Large intestine (tissue), 3 donors: ENCODE measurements around the gene MRPS34. TPM values are rescaled to one million over a fixed set of nuclear protein-coding genes. Genes with fewer than 3 reads are reported as not detected.

Experiments
- DNase-seq, 2 donors: peaks; one replicate each; pipeline versions ENCODE4 v3.0.0 to v3.0.0-alpha.2; 2013
- H3K27ac ChIP-seq: one replicate; pipeline ENCODE4 v1.5.1; 2013; ENCODE audit warnings: low read length
- H3K27me3 ChIP-seq: 2 replicates; pipeline ENCODE4 v1.6.1; 2013; ENCODE audit warnings: low read length; ENCODE audit not compliant: control insufficient read depth, insufficient read depth
- H3K36me3 ChIP-seq: 2 replicates; pipeline ENCODE4 v1.6.1; 2013; ENCODE audit warnings: low read length; ENCODE audit not compliant: control insufficient read depth, insufficient read depth
- H3K4me1 ChIP-seq: one replicate; pipeline ENCODE4 v1.6.1; 2013; ENCODE audit warnings: low read length; ENCODE audit not compliant: control insufficient read depth, insufficient read depth
- H3K4me3 ChIP-seq: one replicate; pipeline ENCODE4 v1.5.1; 2013; ENCODE audit warnings: low read length
- H3K9me3 ChIP-seq: one replicate; pipeline ENCODE4 v1.6.1; 2013; ENCODE audit warnings: mild to moderate bottlenecking, low read depth, low read length, moderate library complexity; ENCODE audit not compliant: control insufficient read depth
- WGBS: methylation state at CpG from one replicate; pipeline ENCODE4 v1.1.5; 2013; ENCODE audit warnings: low lambda C conversion rate; ENCODE audit not compliant: insufficient coverage; 5-methylcytosine and 5-hydroxymethylcytosine counted together
- polyA plus RNA-seq: library from polyadenylated mRNA; unstranded; fragments of 120-200 nt; gene quantifications from one replicate; pipeline ENCODE4 v1.2.1, GENCODE V29; 2013

The MRPS34 gene
- polyA plus RNA-seq, 1 donor, result 82.8 TPM

GRCh38 chr16:1817716-1818115 is 44.8 kb upstream of the MRPS34 start:
- Histone ChIP-seq H3K27me3 (no peaks in the 10 kb centered on the region), H3K4me1 (no peaks in the 10 kb centered on the region), H3K4me3 (no peak overlapping the region), H3K36me3 (peaks cover 74% of the 10 kb centered on the region), H3K27ac (no peak overlapping the region), H3K9me3 (no peaks in the 10 kb centered on the region)
- no CpG with 5 or more reads among the region's 17 CpGs for WGBS
- no peak for DNase-seq

GRCh38 chr16:1817276-1817589 is 44.3 kb upstream of the MRPS34 start:
- no CpG with 5 or more reads among the region's 9 CpGs for WGBS
- Histone ChIP-seq H3K27me3 (no peaks in the 10 kb centered on the region), H3K9me3 (no peaks in the 10 kb centered on the region), H3K27ac (no peak overlapping the region), H3K4me1 (no peaks in the 10 kb centered on the region), H3K4me3 (no peak overlapping the region), H3K36me3 (peaks cover 70% of the 10 kb centered on the region)
- DNase-seq, result no peak

- no CpG with 5 or more reads among the region's 40 CpGs for WGBS
- no peak for DNase-seq
Measured at GRCh38 chr16:1816396-1817275, 43.7 kb upstream of the MRPS34 start.

GRCh38 chr16:1815461-1815860 is 42.5 kb upstream of the MRPS34 start:
- peaks cover 55% of the 10 kb centered on the region for H3K36me3 ChIP-seq
- WGBS, result no CpG with 5 or more reads among the region's 11 CpGs
- no peak overlapping the region for H3K27ac ChIP-seq
- no peaks in the 10 kb centered on the region for H3K4me1 ChIP-seq
- H3K9me3 ChIP-seq, result no peaks in the 10 kb centered on the region
- no peak for DNase-seq
- no peaks in the 10 kb centered on the region for H3K27me3 ChIP-seq
- H3K4me3 ChIP-seq, result no peak overlapping the region

More at GRCh38 chr16:1816396-1817275, 43.7 kb upstream of the MRPS34 start:
- Histone ChIP-seq H3K27ac (no peak overlapping the region), H3K9me3 (no peaks in the 10 kb centered on the region), H3K27me3 (no peaks in the 10 kb centered on the region), H3K36me3 (peaks cover 66% of the 10 kb centered on the region), H3K4me3 (no peak overlapping the region), H3K4me1 (no peaks in the 10 kb centered on the region)

- H3K4me3 ChIP-seq, result no peak overlapping the region
- DNase-seq, result peak in 1 of 2 donors; percentile 62
- WGBS, result no CpG with 5 or more reads among the region's 17 CpGs
- no peaks in the 10 kb centered on the region for H3K4me1 ChIP-seq
- H3K9me3 ChIP-seq, result no peaks in the 10 kb centered on the region
- no peaks in the 10 kb centered on the region for H3K27me3 ChIP-seq
- H3K36me3 ChIP-seq, result peaks cover 49% of the 10 kb centered on the region
- H3K27ac ChIP-seq, result no peak overlapping the region
Measured at GRCh38 chr16:1812732-1813163, 39.8 kb upstream of the MRPS34 start.

GRCh38 chr16:1810536-1810935 is 37.6 kb upstream of the MRPS34 start:
- Histone ChIP-seq H3K4me1 (no peaks in the 10 kb centered on the region), H3K27ac (no peak overlapping the region), H3K27me3 (no peaks in the 10 kb centered on the region), H3K4me3 (no peak overlapping the region), H3K9me3 (no peaks in the 10 kb centered on the region), H3K36me3 (peaks cover 37% of the 10 kb centered on the region)
- WGBS, result no CpG with 5 or more reads among the region's 16 CpGs
- no peak for DNase-seq

- WGBS, result no CpG with 5 or more reads among the region's 16 CpGs
- Histone ChIP-seq H3K36me3 (peaks cover 32% of the 10 kb centered on the region), H3K4me3 (no peak overlapping the region), H3K27me3 (no peaks in the 10 kb centered on the region), H3K4me1 (no peaks in the 10 kb centered on the region), H3K27ac (no peak overlapping the region), H3K9me3 (no peaks in the 10 kb centered on the region)
- no peak for DNase-seq
Measured at GRCh38 chr16:1810106-1810505, 37.2 kb upstream of the MRPS34 start.

- Histone ChIP-seq H3K9me3 (no peaks in the 10 kb centered on the region), H3K27me3 (no peaks in the 10 kb centered on the region), H3K27ac (no peak overlapping the region), H3K4me1 (no peaks in the 10 kb centered on the region), H3K36me3 (peaks cover 32% of the 10 kb centered on the region), H3K4me3 (no peak overlapping the region)
- DNase-seq, result peak in 1 of 2 donors; percentile 35
- no CpG with 5 or more reads among the region's 28 CpGs for WGBS
Measured at GRCh38 chr16:1809281-1809801, 36.4 kb upstream of the MRPS34 start.

GRCh38 chr16:1808691-1809090 is 35.8 kb upstream of the MRPS34 start:
- Histone ChIP-seq H3K27ac (no peak overlapping the region), H3K9me3 (no peaks in the 10 kb centered on the region), H3K36me3 (peaks cover 31% of the 10 kb centered on the region), H3K4me1 (no peaks in the 10 kb centered on the region), H3K27me3 (no peaks in the 10 kb centered on the region), H3K4me3 (no peak overlapping the region)
- DNase-seq, result no peak
- WGBS, result no CpG with 5 or more reads among the region's 18 CpGs

GRCh38 chr16:1807626-1808025 is 34.7 kb upstream of the MRPS34 start:
- H3K4me1 ChIP-seq, result no peaks in the 10 kb centered on the region
- no peaks in the 10 kb centered on the region for H3K27me3 ChIP-seq
- H3K27ac ChIP-seq, result no peak overlapping the region
- no peak overlapping the region for H3K4me3 ChIP-seq
- no peaks in the 10 kb centered on the region for H3K9me3 ChIP-seq
- no CpG with 5 or more reads among the region's 10 CpGs for WGBS
- DNase-seq, result no peak
- H3K36me3 ChIP-seq, result peaks cover 25% of the 10 kb centered on the region

- no peaks in the 10 kb centered on the region for H3K27me3 ChIP-seq
- DNase-seq, result no peak
- H3K36me3 ChIP-seq, result no peaks in the 10 kb centered on the region
- H3K27ac ChIP-seq, result no peak overlapping the region
- 80% methylated on average over 1 of the region's 10 CpGs for WGBS
- H3K4me1 ChIP-seq, result no peaks in the 10 kb centered on the region
- peaks cover 3% of the 10 kb centered on the region for H3K9me3 ChIP-seq
- H3K4me3 ChIP-seq, result no peak overlapping the region
Measured at GRCh38 chr16:1800701-1801100, 27.8 kb upstream of the MRPS34 start.
